Liver (tissue), 2 donors: ENCODE data around the gene CTSS.

Source experiments
- CTCF ChIP-seq: fragments of 150-350 bp; IDR thresholded peaks from 2 replicates; pipeline ENCODE4 v1.5.1; 2017; ENCODE audit warnings: improper control_type of control experiment, low read depth, low read length; ENCODE audit not compliant: missing input control
- MAX ChIP-seq: IDR thresholded peaks from 2 replicates; pipeline ENCODE4 v1.6.1; 2016; ENCODE audit warnings: antibody characterized with exemption
- REST ChIP-seq: IDR thresholded peaks from 2 replicates; pipeline ENCODE4 v1.6.1; 2016; ENCODE audit warnings: antibody characterized with exemption, mild to moderate bottlenecking
- donor health status: healthy.

GRCh38 chr1:150720098-150720497, 45.5 kb downstream of the CTSS start:
- TF ChIP-seq MAX = no peak
- no peak for TF ChIP-seq CTCF
- TF ChIP-seq REST = no peak
